ENCODE measurements around the gene MEGF10. TPM values are rescaled to one million over a fixed set of nuclear protein-coding genes. Genes with fewer than 3 reads are reported as not detected.
"Not testable (repeated sequence)": the region's sequence is repeated elsewhere in the genome, so short reads cannot be mapped to it uniquely, and the experiment has no call there.

The MEGF10 gene
- total RNA-seq, 1 donor from 2014 or later, result 96.1 TPM

GRCh38 chr5:127316011-127316410, 25.4 kb downstream of the MEGF10 start:
- Mint-ChIP-seq H3K4me3 (no peak overlapping the region), H3K9me3 (peaks cover 7% of the 10 kb centered on the region), H3K27ac (ENCODE audit: unreplicated experiment) (no peak overlapping the region), H3K36me3 (ENCODE audit: low read depth) (peaks cover 5% of the 10 kb centered on the region), H3K27me3 (ENCODE audit: low read depth) (no peaks in the 10 kb centered on the region), H3K4me1 (peaks cover 56% of the 10 kb centered on the region)
- TF ChIP-seq CTCF (conservative IDR thresholded peaks at IDR 0.05), result no peak
- DNase-seq (ENCODE audit: low read depth, low spot score), result no peak

- H3K36me3 Mint-ChIP-seq (ENCODE audit: low read depth); H3K4me3 Mint-ChIP-seq; H3K27me3 Mint-ChIP-seq (ENCODE audit: low read depth); H3K27ac Mint-ChIP-seq (ENCODE audit: unreplicated experiment); H3K9me3 Mint-ChIP-seq; DNase-seq (ENCODE audit: low read depth, low spot score): not testable (repeated sequence)
- H3K4me1 Mint-ChIP-seq, result peaks cover 56% of the 10 kb centered on the region
Measured at GRCh38 chr5:127317385-127317784, 26.8 kb downstream of the MEGF10 start.

- H3K9me3 Mint-ChIP-seq, result peaks cover 5% of the 10 kb centered on the region
- peaks cover 43% of the 10 kb centered on the region for H3K4me1 Mint-ChIP-seq
- no peak for DNase-seq (ENCODE audit: low read depth, low spot score)
- H3K4me3 Mint-ChIP-seq, result peak overlapping the region; percentile 33
- H3K27me3 Mint-ChIP-seq (ENCODE audit: low read depth), result no peaks in the 10 kb centered on the region
- H3K27ac Mint-ChIP-seq (ENCODE audit: unreplicated experiment), result peak overlapping the region; percentile 89
- peaks cover 5% of the 10 kb centered on the region for H3K36me3 Mint-ChIP-seq (ENCODE audit: low read depth)
- TF ChIP-seq CTCF (conservative IDR thresholded peaks at IDR 0.05), result no peak
Measured at GRCh38 chr5:127320032-127320965, 29.7 kb downstream of the MEGF10 start.

GRCh38 chr5:127321465-127321864, 30.9 kb downstream of the MEGF10 start:
- H3K36me3 Mint-ChIP-seq (ENCODE audit: low read depth), result peaks cover 5% of the 10 kb centered on the region
- TF ChIP-seq CTCF (conservative IDR thresholded peaks at IDR 0.05), result no peak
- H3K4me3 Mint-ChIP-seq, result no peak overlapping the region
- H3K4me1 Mint-ChIP-seq, result peaks cover 45% of the 10 kb centered on the region
- no peak for DNase-seq (ENCODE audit: low read depth, low spot score)
- H3K9me3 Mint-ChIP-seq, result peaks cover 5% of the 10 kb centered on the region
- no peaks in the 10 kb centered on the region for H3K27me3 Mint-ChIP-seq (ENCODE audit: low read depth)
- no peak overlapping the region for H3K27ac Mint-ChIP-seq (ENCODE audit: unreplicated experiment)

- no peak for TF ChIP-seq CTCF (conservative IDR thresholded peaks at IDR 0.05)
- Mint-ChIP-seq H3K9me3 (no peaks in the 10 kb centered on the region), H3K36me3 (ENCODE audit: low read depth) (no peaks in the 10 kb centered on the region), H3K4me3 (no peak overlapping the region), H3K4me1 (peaks cover 41% of the 10 kb centered on the region), H3K27ac (ENCODE audit: unreplicated experiment) (peak overlapping the region; percentile 7), H3K27me3 (ENCODE audit: low read depth) (no peaks in the 10 kb centered on the region)
- no peak for DNase-seq (ENCODE audit: low read depth, low spot score)
Measured at GRCh38 chr5:127322403-127322802, 31.8 kb downstream of the MEGF10 start.

GRCh38 chr5:127324756-127325155, 34.2 kb downstream of the MEGF10 start:
- no peak for DNase-seq (ENCODE audit: low read depth, low spot score)
- H3K27me3 Mint-ChIP-seq (ENCODE audit: low read depth), result no peaks in the 10 kb centered on the region
- TF ChIP-seq CTCF (conservative IDR thresholded peaks at IDR 0.05), result no peak
- H3K27ac Mint-ChIP-seq (ENCODE audit: unreplicated experiment), result no peak overlapping the region
- H3K4me3 Mint-ChIP-seq, result no peak overlapping the region
- H3K4me1 Mint-ChIP-seq, result peaks cover 38% of the 10 kb centered on the region
- no peaks in the 10 kb centered on the region for H3K36me3 Mint-ChIP-seq (ENCODE audit: low read depth)
- H3K9me3 Mint-ChIP-seq, result no peaks in the 10 kb centered on the region

All from neural crest cell (in vitro differentiated cells).